KMS-11 (cell line): ENCODE results near the gene VSTM2B.

Experiments
- H2AFZ ChIP-seq: fragments of 200-600 bp; sonication (generic); 2 replicates; pipeline ENCODE4 v1.6.1; 2016; ENCODE audit warnings: antibody characterized with exemption, mixed run types, low read depth
- H3K27ac ChIP-seq: fragments of 200-600 bp; sonication (generic); 2 replicates; pipeline ENCODE4 v1.6.1; 2016; ENCODE audit warnings: mild to moderate bottlenecking, mixed run types
- H3K27me3 ChIP-seq: fragments of 200-600 bp; sonication (generic); 2 replicates; pipeline ENCODE4 v1.6.1; 2017; ENCODE audit warnings: mild to moderate bottlenecking, low read depth, mixed run types, moderate library complexity; ENCODE audit not compliant: insufficient read depth
- H3K36me3 ChIP-seq: fragments of 200-600 bp; sonication (generic); 2 replicates; pipeline ENCODE4 v1.6.1; 2017; ENCODE audit warnings: mild to moderate bottlenecking, mixed run types; ENCODE audit not compliant: insufficient read depth
- H3K4me1 ChIP-seq: fragments of 200-600 bp; sonication (generic); 2 replicates; pipeline ENCODE4 v1.6.1; 2016; ENCODE audit warnings: mild to moderate bottlenecking, low read depth, mixed run types; ENCODE audit not compliant: poor library complexity, severe bottlenecking
- H3K4me2 ChIP-seq: fragments of 200-600 bp; sonication (generic); 2 replicates; pipeline ENCODE4 v1.7.0; 2016; ENCODE audit warnings: mild to moderate bottlenecking, mixed run types
- H3K4me3 ChIP-seq: fragments of 200-600 bp; sonication (generic); IDR thresholded peaks from 2 replicates; pipeline ENCODE4 v1.6.1; 2017; ENCODE audit warnings: low read depth, low read length, mixed read lengths; ENCODE audit not compliant: insufficient read depth
- H3K79me2 ChIP-seq: fragments of 200-600 bp; sonication (generic); 2 replicates; pipeline ENCODE4 v1.6.1; 2016; ENCODE audit warnings: low read depth, mixed run types; ENCODE audit not compliant: insufficient read depth
- H3K9ac ChIP-seq: fragments of 200-600 bp; sonication (generic); 2 replicates; pipeline ENCODE4 v1.6.1; 2016; ENCODE audit warnings: mild to moderate bottlenecking, mixed run types
- H4K20me1 ChIP-seq: fragments of 200-600 bp; sonication (generic); 2 replicates; pipeline ENCODE4 v1.6.1; 2016; ENCODE audit warnings: mild to moderate bottlenecking, mixed run types; ENCODE audit not compliant: insufficient read depth
- CTCF ChIP-seq: fragments of 200-600 bp; sonication (generic); conservative IDR thresholded peaks from 2 replicates; pipeline ENCODE4 v1.6.1; 2017; ENCODE audit warnings: low read depth, mild to moderate bottlenecking, antibody characterized with exemption, low read length, moderate library complexity, mixed read lengths

VSTM2B gene

GRCh38 chr19:29505097-29505824 is 20.5 kb upstream of the VSTM2B start:
- Histone ChIP-seq H3K79me2 (no peaks in the 10 kb centered on the region), H3K27ac (no peak overlapping the region), H3K4me3 (no peak overlapping the region), H3K4me2 (no peak overlapping the region), H4K20me1 (no peaks in the 10 kb centered on the region), H3K36me3 (no peaks in the 10 kb centered on the region), H3K27me3 (peaks cover 3% of the 10 kb centered on the region; the same call in 1 of the 2 replicates), H3K9ac (no peak overlapping the region), H3K4me1 (no peaks in the 10 kb centered on the region), H2AFZ (no peak overlapping the region)
- TF ChIP-seq CTCF: no peak

GRCh38 chr19:29506619-29506911 is 19.2 kb upstream of the VSTM2B start:
- Histone ChIP-seq H3K4me2 (no peak overlapping the region), H3K27me3 (0 out of 2 replicates have a peak, but pooled peaks cover 3% of the 10 kb centered on the region), H4K20me1 (no peaks in the 10 kb centered on the region), H3K4me3 (no peak overlapping the region), H2AFZ (no peak overlapping the region), H3K36me3 (no peaks in the 10 kb centered on the region), H3K79me2 (no peaks in the 10 kb centered on the region), H3K9ac (no peak overlapping the region), H3K4me1 (no peaks in the 10 kb centered on the region), H3K27ac (no peak overlapping the region)
- no peak for TF ChIP-seq CTCF

GRCh38 chr19:29507081-29507860 is 18.5 kb upstream of the VSTM2B start:
- Histone ChIP-seq H3K4me2 (no peak overlapping the region), H3K36me3 (no peaks in the 10 kb centered on the region), H3K27ac (no peak overlapping the region), H3K27me3 (0 out of 2 replicates have a peak, but pooled peaks cover 3% of the 10 kb centered on the region), H3K4me3 (no peak overlapping the region), H3K9ac (no peak overlapping the region), H3K79me2 (no peaks in the 10 kb centered on the region), H2AFZ (no peak overlapping the region), H3K4me1 (no peaks in the 10 kb centered on the region), H4K20me1 (no peaks in the 10 kb centered on the region)
- TF ChIP-seq CTCF: no peak

DNA sequence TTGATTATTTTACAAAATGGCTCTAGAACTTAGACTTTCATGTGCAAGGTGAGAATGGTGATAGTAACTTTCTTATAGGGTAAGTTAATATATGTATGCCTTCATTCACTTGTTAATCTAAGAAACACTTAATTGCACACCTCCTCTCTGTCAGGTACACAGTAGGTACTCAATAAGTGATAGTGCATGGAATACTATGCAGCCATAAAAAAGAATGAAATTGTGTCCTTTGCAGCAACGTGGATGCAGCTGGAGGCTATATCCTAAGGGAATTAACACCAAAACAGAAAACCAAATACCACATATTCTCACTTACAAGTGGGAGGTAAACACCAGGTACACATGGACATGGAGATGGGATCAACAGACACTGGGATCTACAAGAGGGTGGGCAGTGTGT is 17.6 kb upstream of the VSTM2B start:
- no peaks in the 10 kb centered on the region for H3K79me2 ChIP-seq
- no peaks in the 10 kb centered on the region for H3K4me1 ChIP-seq
- H2AFZ ChIP-seq: no peak overlapping the region
- no peak for TF ChIP-seq CTCF
- no peaks in the 10 kb centered on the region for H4K20me1 ChIP-seq
- no peaks in the 10 kb centered on the region for H3K27me3 ChIP-seq
- H3K36me3 ChIP-seq: no peaks in the 10 kb centered on the region
- H3K9ac ChIP-seq: no peak overlapping the region
- H3K27ac ChIP-seq: no peak overlapping the region
- no peak overlapping the region for H3K4me3 ChIP-seq
- no peak overlapping the region for H3K4me2 ChIP-seq
